SJCRH30 (cell line): ENCODE measurements around the gene DAB2. TPM values are rescaled to one million over a fixed set of nuclear protein-coding genes. Genes with fewer than 3 reads are reported as not detected.
"Not testable (repeated sequence)": the region's sequence is repeated elsewhere in the genome, so short reads cannot be mapped to it uniquely, and the experiment has no call there.

Experiments used
- DNase-seq, 2 experiments: peaks; one replicate each; pipeline ENCODE4 v3.0.0-alpha.2; 2015 to 2020
- H3K27ac ChIP-seq: fragments of 250-450 bp; sonication (Bioruptor Pico); 2 replicates; pipeline ENCODE4 v1.5.1; 2020; ENCODE audit warnings: mild to moderate bottlenecking, moderate library complexity
- H3K27me3 ChIP-seq: fragments of 250-450 bp; sonication (Bioruptor Pico); 2 replicates; pipeline ENCODE4 v1.5.1; 2020; ENCODE audit warnings: mild to moderate bottlenecking, moderate library complexity
- H3K36me3 ChIP-seq: fragments of 250-450 bp; sonication (Bioruptor Pico); 2 replicates; pipeline ENCODE4 v1.5.1; 2020; ENCODE audit warnings: mild to moderate bottlenecking, moderate library complexity
- H3K4me1 ChIP-seq: fragments of 250-450 bp; sonication (Bioruptor Pico); 2 replicates; pipeline ENCODE4 v1.5.1; 2020; ENCODE audit warnings: mild to moderate bottlenecking, moderate library complexity
- H3K4me3 ChIP-seq: fragments of 250-450 bp; sonication (Bioruptor Pico); 2 replicates; pipeline ENCODE4 v1.5.1; 2020; ENCODE audit warnings: mild to moderate bottlenecking, moderate library complexity
- H3K9me3 ChIP-seq: fragments of 250-450 bp; sonication (Bioruptor Pico); replicated peaks from 2 replicates; pipeline ENCODE4 v1.5.1; 2020; ENCODE audit warnings: mild to moderate bottlenecking, moderate library complexity
- total RNA-seq: library from RNA; depleted of rRNA; stranded (reverse); fragments of >200 nt; shearing (Covaris generic); gene quantifications from 2 replicates; pipeline ENCODE4 v1.2.3, GENCODE V29; 2014; rRNA removed

The DAB2 gene
- total RNA-seq, 1 experiment from 2014 or later: 19.1 TPM

GRCh38 chr5:39340506-39340905, 84.3 kb downstream of the DAB2 start:
- Histone ChIP-seq H3K4me3 (no peak overlapping the region), H3K27me3 (0 out of 2 replicates have a peak, but pooled peaks cover 3% of the 10 kb centered on the region), H3K36me3 (no peaks in the 10 kb centered on the region), H3K9me3 (no peaks in the 10 kb centered on the region), H3K4me1 (no peaks in the 10 kb centered on the region), H3K27ac (no peak overlapping the region)
- no peak for DNase-seq

GRCh38 chr5:39337252-39337915, 87.4 kb downstream of the DAB2 start:
- H3K4me1 ChIP-seq: no peaks in the 10 kb centered on the region
- 0 out of 2 replicates have a peak, but pooled peaks cover 3% of the 10 kb centered on the region for H3K27me3 ChIP-seq
- H3K36me3 ChIP-seq: no peaks in the 10 kb centered on the region
- H3K4me3 ChIP-seq: no peak overlapping the region
- DNase-seq: no peak
- H3K27ac ChIP-seq: no peak overlapping the region
- peaks cover 4% of the 10 kb centered on the region; the same call in 1 of the 2 replicates for H3K9me3 ChIP-seq

GRCh38 chr5:39334296-39334695, 90.5 kb downstream of the DAB2 start:
- H3K4me3 ChIP-seq, H3K36me3 ChIP-seq, H3K4me1 ChIP-seq, DNase-seq, H3K27ac ChIP-seq, H3K9me3 ChIP-seq, H3K27me3 ChIP-seq: not testable (repeated sequence)

GRCh38 chr5:39333104-39333503, 91.7 kb downstream of the DAB2 start:
- no peaks in the 10 kb centered on the region for H3K4me1 ChIP-seq
- no peak overlapping the region for H3K27ac ChIP-seq
- H3K27me3 ChIP-seq: 0 out of 2 replicates have a peak, but pooled peaks cover 3% of the 10 kb centered on the region
- peaks cover 4% of the 10 kb centered on the region; the same call in 1 of the 2 replicates for H3K9me3 ChIP-seq
- H3K4me3 ChIP-seq: no peak overlapping the region
- H3K36me3 ChIP-seq: no peaks in the 10 kb centered on the region
- no peak for DNase-seq

- Histone ChIP-seq H3K9me3 (peaks cover 4% of the 10 kb centered on the region; the same call in 1 of the 2 replicates), H3K27me3 (no peaks in the 10 kb centered on the region), H3K27ac (no peak overlapping the region), H3K4me3 (no peak overlapping the region), H3K36me3 (no peaks in the 10 kb centered on the region), H3K4me1 (no peaks in the 10 kb centered on the region)
- DNase-seq: no peak
Observed at GRCh38 chr5:39331861-39332381, 92.9 kb downstream of the DAB2 start.

GRCh38 chr5:39328731-39329130, 96.0 kb downstream of the DAB2 start:
- no peak for DNase-seq
- no peaks in the 10 kb centered on the region for H3K9me3 ChIP-seq
- H3K36me3 ChIP-seq: no peaks in the 10 kb centered on the region
- no peak overlapping the region for H3K4me3 ChIP-seq
- no peaks in the 10 kb centered on the region for H3K4me1 ChIP-seq
- no peak overlapping the region for H3K27ac ChIP-seq
- H3K27me3 ChIP-seq: no peaks in the 10 kb centered on the region

- H3K4me1 ChIP-seq: no peaks in the 10 kb centered on the region
- H3K27ac ChIP-seq: no peak overlapping the region
- no peaks in the 10 kb centered on the region for H3K36me3 ChIP-seq
- H3K27me3 ChIP-seq: no peaks in the 10 kb centered on the region
- no peak overlapping the region for H3K4me3 ChIP-seq
- H3K9me3 ChIP-seq: no peaks in the 10 kb centered on the region
- no peak for DNase-seq
Observed at GRCh38 chr5:39323542-39323941, 101.2 kb downstream of the DAB2 start.

Other genes starting within 250 kb of the DAB2 start
- gene FYB1, start 205.4 kb downstream of the DAB2 start, total RNA-seq: 0.05 TPM in 1 of 2 replicates, not detected in the other
- not detected in 2 replicates for gene C9, start 60.5 kb downstream of the DAB2 start, total RNA-seq